Mesothelial cell of epicardium (in vitro differentiated cells): ENCODE data around the gene POLR2M. TPM values are rescaled to one million over a fixed set of nuclear protein-coding genes. Genes with fewer than 3 reads are reported as not detected.

Source experiments
- DNase-seq, 2 experiments: peaks; one replicate each; pipeline ENCODE4 v3.0.0; 2021; ENCODE audit warnings: low spot score in 2 of 2; ENCODE audit not compliant: unreplicated experiment in 2 of 2
- H3K27ac Mint-ChIP-seq: 2 replicates; pipeline ENCODE4 v1.8.0; 2021; ENCODE audit warnings: mixed read lengths
- H3K27me3 Mint-ChIP-seq: 2 replicates; pipeline ENCODE4 v1.8.0; 2021; ENCODE audit warnings: low read depth, mixed read lengths
- H3K36me3 Mint-ChIP-seq: 2 replicates; pipeline ENCODE4 v1.8.0; 2021; ENCODE audit warnings: mixed read lengths
- H3K4me1 Mint-ChIP-seq: 2 replicates; pipeline ENCODE4 v1.8.0; 2021; ENCODE audit warnings: mixed read lengths
- H3K4me3 Mint-ChIP-seq: 2 replicates; pipeline ENCODE4 v1.8.0; 2021; ENCODE audit warnings: mild to moderate bottlenecking, moderate library complexity, mixed read lengths
- H3K9me3 Mint-ChIP-seq: 2 replicates; pipeline ENCODE4 v1.8.0; 2021; ENCODE audit warnings: mixed read lengths
- CTCF ChIP-seq: fragments of 200-600 bp; sonication (generic); IDR thresholded peaks from one replicate; pipeline ENCODE4 v1.5.0; 2021; ENCODE audit warnings: antibody characterized with exemption; ENCODE audit not compliant: unreplicated experiment
- total RNA-seq: library from RNA; stranded (reverse); gene quantifications from 3 replicates; pipeline ENCODE4 v1.2.1, GENCODE V29; 2021

The POLR2M gene
- total RNA-seq, 1 donor from 2014 or later = 109 TPM

GRCh38 chr15:57698991-57699390 is 7.5 kb upstream of the POLR2M start:
- no peaks in the 10 kb centered on the region for H3K9me3 Mint-ChIP-seq
- H3K4me3 Mint-ChIP-seq = no peak overlapping the region
- no peak for TF ChIP-seq CTCF
- H3K27ac Mint-ChIP-seq = peak overlapping the region; percentile 60
- no peaks in the 10 kb centered on the region for H3K27me3 Mint-ChIP-seq
- no peaks in the 10 kb centered on the region for H3K36me3 Mint-ChIP-seq
- peaks cover 56% of the 10 kb centered on the region for H3K4me1 Mint-ChIP-seq
- no peak for DNase-seq

- Mint-ChIP-seq H3K4me3 (no peak overlapping the region), H3K27me3 (no peaks in the 10 kb centered on the region), H3K27ac (peak overlapping the region; percentile 68), H3K4me1 (peaks cover 41% of the 10 kb centered on the region), H3K9me3 (no peaks in the 10 kb centered on the region), H3K36me3 (peaks cover 1% of the 10 kb centered on the region)
- no peak for DNase-seq
- TF ChIP-seq CTCF = no peak
These were observed 3.1 kb upstream of the POLR2M start for GRCh38 chr15:57703387-57703786.

- H3K36me3 Mint-ChIP-seq = peaks cover 2% of the 10 kb centered on the region
- H3K27ac Mint-ChIP-seq = peak overlapping the region; percentile 33
- TF ChIP-seq CTCF = no peak
- H3K4me1 Mint-ChIP-seq = peaks cover 43% of the 10 kb centered on the region
- no peak for DNase-seq
- no peaks in the 10 kb centered on the region for H3K27me3 Mint-ChIP-seq
- no peak overlapping the region for H3K4me3 Mint-ChIP-seq
- H3K9me3 Mint-ChIP-seq = no peaks in the 10 kb centered on the region
These were observed 2.1 kb upstream of the POLR2M start for GRCh38 chr15:57704441-57704840.

GRCh38 chr15:57705746-57706404 is 639 bp upstream of the POLR2M start:
- Mint-ChIP-seq H3K27me3 (no peaks in the 10 kb centered on the region), H3K27ac (peak overlapping the region; percentile 94), H3K36me3 (peaks cover 13% of the 10 kb centered on the region), H3K4me1 (peaks cover 53% of the 10 kb centered on the region), H3K4me3 (peak overlapping the region; percentile 86), H3K9me3 (no peaks in the 10 kb centered on the region)
- no peak for TF ChIP-seq CTCF
- no peak for DNase-seq

- peaks cover 55% of the 10 kb centered on the region for H3K4me1 Mint-ChIP-seq
- H3K36me3 Mint-ChIP-seq = peaks cover 31% of the 10 kb centered on the region
- TF ChIP-seq CTCF = no peak
- H3K27ac Mint-ChIP-seq = peak overlapping the region; percentile 94
- H3K27me3 Mint-ChIP-seq = no peaks in the 10 kb centered on the region
- H3K9me3 Mint-ChIP-seq = no peaks in the 10 kb centered on the region
- no peak for DNase-seq
- peak overlapping the region; percentile 86 for H3K4me3 Mint-ChIP-seq
These were observed 1.5 kb downstream of the POLR2M start for GRCh38 chr15:57708047-57708446.
